WTC11 (cell line): ENCODE measurements around the gene RASL10A. TPM values are rescaled to one million over a fixed set of nuclear protein-coding genes. Genes with fewer than 3 reads are reported as not detected.

Experiments
- ATAC-seq: fragments of 200-7000 bp; cut with Tn5 transposase; 2 replicates; pipeline ENCODE4 v1.10.0; 2021; ENCODE audit warnings: mild to moderate bottlenecking, moderate library complexity
- CTCF ChIA-PET: fragments of 300-600 bp; sonication (Branson Sonifier 250); formaldehyde crosslinking; loops from one replicate; lab custom pipeline; 2021; ENCODE audit warnings: antibody characterized with exemption; lab: Charles Lee
- POLR2A ChIA-PET: fragments of 350-600 bp; sonication (Branson Sonifier 250); formaldehyde crosslinking; loops from one replicate; lab custom pipeline; 2021; ENCODE audit warnings: antibody characterized with exemption; lab: Charles Lee
- DNase-seq: peaks from one replicate; pipeline ENCODE4 v3.0.0; 2021; ENCODE audit warnings: low spot score
- H3K27ac Mint-ChIP-seq: 2 replicates; pipeline ENCODE4 v1.8.0; 2021; ENCODE audit warnings: mixed read lengths
- H3K27me3 Mint-ChIP-seq: 2 replicates; pipeline ENCODE4 v1.8.0; 2021; ENCODE audit warnings: low read depth, mild to moderate bottlenecking, moderate library complexity, mixed read lengths
- H3K36me3 Mint-ChIP-seq: 2 replicates; pipeline ENCODE4 v1.8.0; 2021; ENCODE audit warnings: mixed read lengths
- H3K4me1 Mint-ChIP-seq: 2 replicates; pipeline ENCODE4 v1.8.0; 2022; ENCODE audit warnings: mixed read lengths
- H3K4me3 Mint-ChIP-seq: 2 replicates; pipeline ENCODE4 v1.8.0; 2021; ENCODE audit warnings: mild to moderate bottlenecking, moderate library complexity, mixed read lengths
- H3K9me3 Mint-ChIP-seq: 2 replicates; pipeline ENCODE4 v1.8.0; 2021; ENCODE audit warnings: mixed read lengths
- ATF1 ChIP-seq: sonication (generic); formaldehyde crosslinking; IDR thresholded peaks from 2 replicates; pipeline ENCODE4 v1.8.1; 2023; ENCODE audit warnings: mild to moderate bottlenecking, moderate library complexity, missing genetic modification reagents
- CBFB ChIP-seq: sonication (generic); formaldehyde crosslinking; IDR thresholded peaks from 2 replicates; pipeline ENCODE4 v1.8.1; 2022; ENCODE audit warnings: mild to moderate bottlenecking, low read depth, missing genetic modification reagents
- CREB1 ChIP-seq: sonication (generic); formaldehyde crosslinking; IDR thresholded peaks from 2 replicates; pipeline ENCODE4 v1.8.0; 2023; ENCODE audit warnings: mild to moderate bottlenecking, missing genetic modification reagents
- GTF2I ChIP-seq: fragments of 250-450 bp; sonication (Bioruptor Pico); conservative IDR thresholded peaks from 2 replicates; pipeline ENCODE4 v1.4.0; 2021; ENCODE audit warnings: mild to moderate bottlenecking
- NR3C1 ChIP-seq: sonication (generic); formaldehyde crosslinking; conservative IDR thresholded peaks from 2 replicates; pipeline ENCODE4 v1.8.1; 2023; ENCODE audit warnings: low read depth, mild to moderate bottlenecking, missing genetic modification reagents
- OVOL2 ChIP-seq: fragments of 250-450 bp; sonication (Bioruptor Pico); IDR thresholded peaks from 2 replicates; pipeline ENCODE4 v1.9.0; 2021; ENCODE audit warnings: mild to moderate bottlenecking, borderline replicate concordance
- SP1 ChIP-seq: sonication (generic); formaldehyde crosslinking; conservative IDR thresholded peaks from 2 replicates; pipeline ENCODE4 v1.8.1; 2022; ENCODE audit warnings: missing genetic modification reagents
- ZNF416 ChIP-seq: fragments of 250-450 bp; sonication (Bioruptor Pico); IDR thresholded peaks from 2 replicates; pipeline ENCODE4 v1.9.0; 2021; ENCODE audit warnings: mild to moderate bottlenecking, inconsistent platforms
- total RNA-seq: library from RNA; stranded (reverse); gene quantifications from 3 replicates; pipeline ENCODE4 v1.2.3, GENCODE V29; 2021
- TF ChIP-seq, protein P1 (sequence below): sonication (generic); formaldehyde crosslinking; IDR thresholded peaks from 2 replicates; pipeline ENCODE4 v1.8.0; 2022; ENCODE audit warnings: mild to moderate bottlenecking, missing genetic modification reagents
- TF ChIP-seq, protein P2 (sequence below): sonication (generic); formaldehyde crosslinking; IDR thresholded peaks from 2 replicates; pipeline ENCODE4 v1.8.1; 2023; ENCODE audit warnings: mild to moderate bottlenecking, missing genetic modification reagents
- TF ChIP-seq, protein P3 (sequence below): sonication (generic); formaldehyde crosslinking; IDR thresholded peaks from 2 replicates; pipeline ENCODE4 v1.8.0; 2023; ENCODE audit warnings: missing genetic modification reagents
- TF ChIP-seq, protein P4 (sequence below): fragments of 250-450 bp; sonication (Bioruptor Pico); IDR thresholded peaks from 2 replicates; pipeline ENCODE4 v1.9.0; 2021; ENCODE audit warnings: mild to moderate bottlenecking, borderline replicate concordance
- TF ChIP-seq, protein P5 (sequence below): sonication (generic); formaldehyde crosslinking; IDR thresholded peaks from 2 replicates; pipeline ENCODE4 v1.8.1; 2023; ENCODE audit warnings: mild to moderate bottlenecking, moderate library complexity, missing genetic modification reagents
- TF ChIP-seq, protein P6 (sequence below): sonication (generic); formaldehyde crosslinking; IDR thresholded peaks from 2 replicates; pipeline ENCODE4 v1.8.0; 2022; ENCODE audit warnings: mild to moderate bottlenecking, missing genetic modification reagents
- TF ChIP-seq, protein P7 (sequence below): sonication (generic); formaldehyde crosslinking; IDR thresholded peaks from 2 replicates; pipeline ENCODE4 v1.8.1; 2022; ENCODE audit warnings: low read depth, missing genetic modification reagents, borderline replicate concordance

Gene RASL10A
- total RNA-seq, 1 experiment from 2014 or later, result 1.6 TPM

DNA sequence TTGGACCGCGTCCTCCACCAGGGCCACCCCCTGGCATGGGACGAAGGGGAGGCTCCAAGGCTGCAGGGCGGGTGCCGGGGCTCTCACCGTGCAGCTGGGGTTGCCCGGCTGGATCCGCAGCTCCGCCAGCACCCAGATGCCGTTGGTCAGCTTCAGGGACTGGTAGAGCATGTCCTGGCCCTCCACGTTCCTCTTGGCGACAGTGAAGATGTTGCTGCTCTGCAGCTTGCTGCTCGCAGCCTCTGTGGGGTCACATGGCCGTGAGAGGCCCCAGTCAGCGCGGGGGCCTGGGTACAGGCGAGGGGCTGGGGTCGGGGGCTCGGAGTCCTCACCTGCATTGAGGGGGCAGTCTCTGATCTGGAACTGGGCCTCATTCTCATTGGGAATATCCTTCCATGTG lies 14.8 kb upstream of the RASL10A start (continued):
- TF ChIP-seq ZNF416 (CRISPR knock-in tag), result no peak

DNA sequence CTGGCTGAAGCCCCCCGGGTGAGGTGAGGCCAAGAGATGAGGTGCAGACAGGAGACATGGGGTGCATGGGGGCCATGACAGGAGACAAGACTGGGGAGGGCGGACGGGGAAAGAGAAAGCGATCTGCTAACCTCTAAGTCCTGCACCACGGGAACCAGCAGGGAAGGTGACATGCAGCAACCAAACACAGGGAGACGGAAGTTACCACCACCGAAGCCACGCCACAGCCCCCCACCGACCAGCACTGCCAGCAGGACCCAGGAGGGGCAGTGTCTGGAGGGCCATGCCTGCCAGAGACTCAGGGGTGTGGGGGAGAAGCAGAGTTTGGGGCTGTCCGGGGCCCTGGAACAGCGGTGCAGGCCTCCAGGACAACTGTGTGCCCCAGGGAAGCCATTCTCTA lies 14.1 kb upstream of the RASL10A start:
- TF ChIP-seq, protein P1, sequence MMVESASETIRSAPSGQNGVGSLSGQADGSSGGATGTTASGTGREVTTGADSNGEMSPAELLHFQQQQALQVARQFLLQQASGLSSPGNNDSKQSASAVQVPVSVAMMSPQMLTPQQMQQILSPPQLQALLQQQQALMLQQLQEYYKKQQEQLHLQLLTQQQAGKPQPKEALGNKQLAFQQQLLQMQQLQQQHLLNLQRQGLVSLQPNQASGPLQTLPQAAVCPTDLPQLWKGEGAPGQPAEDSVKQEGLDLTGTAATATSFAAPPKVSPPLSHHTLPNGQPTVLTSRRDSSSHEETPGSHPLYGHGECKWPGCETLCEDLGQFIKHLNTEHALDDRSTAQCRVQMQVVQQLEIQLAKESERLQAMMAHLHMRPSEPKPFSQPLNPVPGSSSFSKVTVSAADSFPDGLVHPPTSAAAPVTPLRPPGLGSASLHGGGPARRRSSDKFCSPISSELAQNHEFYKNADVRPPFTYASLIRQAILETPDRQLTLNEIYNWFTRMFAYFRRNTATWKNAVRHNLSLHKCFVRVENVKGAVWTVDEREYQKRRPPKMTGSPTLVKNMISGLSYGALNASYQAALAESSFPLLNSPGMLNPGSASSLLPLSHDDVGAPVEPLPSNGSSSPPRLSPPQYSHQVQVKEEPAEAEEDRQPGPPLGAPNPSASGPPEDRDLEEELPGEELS (CRISPR knock-in tag), result no peak
- no peak for TF ChIP-seq SP1 (CRISPR knock-in tag)
- Mint-ChIP-seq H3K4me1 (no peaks in the 10 kb centered on the region), H3K36me3 (peaks cover 7% of the 10 kb centered on the region; the same call in 1 of the 2 replicates), H3K9me3 (no peaks in the 10 kb centered on the region), H3K27me3 (no peaks in the 10 kb centered on the region), H3K4me3 (no peak overlapping the region), H3K27ac (peak overlapping the region; percentile 66)
- no peak for ATAC-seq
- no peak for DNase-seq
- CTCF ChIA-PET, result no interaction called here
- POLR2A ChIA-PET, result no interaction called here

DNA sequence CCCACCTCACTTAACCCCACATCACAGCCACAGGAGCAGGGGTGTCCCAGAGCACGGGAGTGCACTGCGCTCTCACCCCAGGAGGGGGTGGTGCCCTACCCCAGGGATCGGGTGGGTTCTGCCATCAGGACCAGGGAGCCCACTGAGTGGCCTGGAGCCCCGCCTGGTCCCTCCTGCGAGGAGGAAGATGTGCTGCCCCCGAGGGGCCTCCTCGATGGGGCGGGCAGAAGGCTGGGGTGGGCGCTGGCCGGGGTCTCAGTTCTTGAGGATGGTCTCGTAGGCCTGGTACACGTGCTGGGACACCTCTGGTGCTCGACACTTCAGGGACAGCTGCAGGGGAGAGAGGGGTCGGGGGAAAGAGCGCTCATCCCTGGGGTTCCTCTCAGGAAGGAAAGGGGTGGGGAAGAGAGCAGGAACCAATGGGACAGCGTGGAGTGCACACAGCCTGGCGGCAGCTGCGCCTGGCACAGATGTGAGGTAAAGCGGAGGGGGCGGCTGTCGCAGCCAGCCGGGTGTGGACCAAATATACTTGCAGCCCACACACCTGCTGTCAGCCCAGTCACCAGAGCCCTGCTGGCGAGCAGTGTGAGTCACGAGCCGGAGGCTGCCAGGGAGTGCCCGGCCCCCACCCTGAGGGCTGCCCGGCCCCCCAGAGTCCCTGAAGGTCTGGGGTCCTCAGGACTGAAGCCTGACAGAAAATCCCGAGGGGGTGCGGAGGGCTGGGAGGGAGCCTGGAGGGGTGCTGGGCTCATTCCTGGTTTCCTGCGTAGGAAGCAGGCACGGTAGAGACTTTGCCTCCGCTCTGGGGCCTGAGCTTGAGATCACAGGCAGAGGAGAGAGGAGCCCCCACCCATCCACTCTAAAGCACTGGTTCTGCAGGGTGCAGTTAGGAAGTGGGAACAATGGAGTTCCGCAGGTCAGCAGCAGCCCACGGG lies 13.3 kb upstream of the RASL10A start:
- ChIA-PET POLR2A (interaction anchor here (0.5 kb wide), 1 partner anchor 1879 kb away, joined by 6 read pairs; no protein-coding TSS in a partner anchor), CTCF (interaction anchor here (0.8 to 2.5 kb wide), 5 partner anchors 8 to 175 kb away, joined by 3 to 7 read pairs (median 3); no protein-coding TSS in a partner anchor)
- Mint-ChIP-seq H3K27ac (peak overlapping the region; percentile 66), H3K27me3 (no peaks in the 10 kb centered on the region), H3K36me3 (peaks cover 7% of the 10 kb centered on the region; the same call in 1 of the 2 replicates), H3K9me3 (no peaks in the 10 kb centered on the region), H3K4me3 (no peak overlapping the region), H3K4me1 (no peaks in the 10 kb centered on the region)
- DNase-seq (no peak), ATAC-seq (no peak)
- TF ChIP-seq, protein P2, sequence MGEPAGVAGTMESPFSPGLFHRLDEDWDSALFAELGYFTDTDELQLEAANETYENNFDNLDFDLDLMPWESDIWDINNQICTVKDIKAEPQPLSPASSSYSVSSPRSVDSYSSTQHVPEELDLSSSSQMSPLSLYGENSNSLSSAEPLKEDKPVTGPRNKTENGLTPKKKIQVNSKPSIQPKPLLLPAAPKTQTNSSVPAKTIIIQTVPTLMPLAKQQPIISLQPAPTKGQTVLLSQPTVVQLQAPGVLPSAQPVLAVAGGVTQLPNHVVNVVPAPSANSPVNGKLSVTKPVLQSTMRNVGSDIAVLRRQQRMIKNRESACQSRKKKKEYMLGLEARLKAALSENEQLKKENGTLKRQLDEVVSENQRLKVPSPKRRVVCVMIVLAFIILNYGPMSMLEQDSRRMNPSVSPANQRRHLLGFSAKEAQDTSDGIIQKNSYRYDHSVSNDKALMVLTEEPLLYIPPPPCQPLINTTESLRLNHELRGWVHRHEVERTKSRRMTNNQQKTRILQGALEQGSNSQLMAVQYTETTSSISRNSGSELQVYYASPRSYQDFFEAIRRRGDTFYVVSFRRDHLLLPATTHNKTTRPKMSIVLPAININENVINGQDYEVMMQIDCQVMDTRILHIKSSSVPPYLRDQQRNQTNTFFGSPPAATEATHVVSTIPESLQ (CRISPR knock-in tag), result no peak
- no peak for TF ChIP-seq CBFB (CRISPR knock-in tag)
- TF ChIP-seq, protein P3, sequence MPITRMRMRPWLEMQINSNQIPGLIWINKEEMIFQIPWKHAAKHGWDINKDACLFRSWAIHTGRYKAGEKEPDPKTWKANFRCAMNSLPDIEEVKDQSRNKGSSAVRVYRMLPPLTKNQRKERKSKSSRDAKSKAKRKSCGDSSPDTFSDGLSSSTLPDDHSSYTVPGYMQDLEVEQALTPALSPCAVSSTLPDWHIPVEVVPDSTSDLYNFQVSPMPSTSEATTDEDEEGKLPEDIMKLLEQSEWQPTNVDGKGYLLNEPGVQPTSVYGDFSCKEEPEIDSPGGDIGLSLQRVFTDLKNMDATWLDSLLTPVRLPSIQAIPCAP, result no peak
- TF ChIP-seq CREB1 (CRISPR knock-in tag), result no peak
- TF ChIP-seq GTF2I (CRISPR knock-in tag), result no peak
- TF ChIP-seq OVOL2 (CRISPR knock-in tag), result no peak
- no peak for TF ChIP-seq ZNF416 (CRISPR knock-in tag)
- TF ChIP-seq, protein P4, sequence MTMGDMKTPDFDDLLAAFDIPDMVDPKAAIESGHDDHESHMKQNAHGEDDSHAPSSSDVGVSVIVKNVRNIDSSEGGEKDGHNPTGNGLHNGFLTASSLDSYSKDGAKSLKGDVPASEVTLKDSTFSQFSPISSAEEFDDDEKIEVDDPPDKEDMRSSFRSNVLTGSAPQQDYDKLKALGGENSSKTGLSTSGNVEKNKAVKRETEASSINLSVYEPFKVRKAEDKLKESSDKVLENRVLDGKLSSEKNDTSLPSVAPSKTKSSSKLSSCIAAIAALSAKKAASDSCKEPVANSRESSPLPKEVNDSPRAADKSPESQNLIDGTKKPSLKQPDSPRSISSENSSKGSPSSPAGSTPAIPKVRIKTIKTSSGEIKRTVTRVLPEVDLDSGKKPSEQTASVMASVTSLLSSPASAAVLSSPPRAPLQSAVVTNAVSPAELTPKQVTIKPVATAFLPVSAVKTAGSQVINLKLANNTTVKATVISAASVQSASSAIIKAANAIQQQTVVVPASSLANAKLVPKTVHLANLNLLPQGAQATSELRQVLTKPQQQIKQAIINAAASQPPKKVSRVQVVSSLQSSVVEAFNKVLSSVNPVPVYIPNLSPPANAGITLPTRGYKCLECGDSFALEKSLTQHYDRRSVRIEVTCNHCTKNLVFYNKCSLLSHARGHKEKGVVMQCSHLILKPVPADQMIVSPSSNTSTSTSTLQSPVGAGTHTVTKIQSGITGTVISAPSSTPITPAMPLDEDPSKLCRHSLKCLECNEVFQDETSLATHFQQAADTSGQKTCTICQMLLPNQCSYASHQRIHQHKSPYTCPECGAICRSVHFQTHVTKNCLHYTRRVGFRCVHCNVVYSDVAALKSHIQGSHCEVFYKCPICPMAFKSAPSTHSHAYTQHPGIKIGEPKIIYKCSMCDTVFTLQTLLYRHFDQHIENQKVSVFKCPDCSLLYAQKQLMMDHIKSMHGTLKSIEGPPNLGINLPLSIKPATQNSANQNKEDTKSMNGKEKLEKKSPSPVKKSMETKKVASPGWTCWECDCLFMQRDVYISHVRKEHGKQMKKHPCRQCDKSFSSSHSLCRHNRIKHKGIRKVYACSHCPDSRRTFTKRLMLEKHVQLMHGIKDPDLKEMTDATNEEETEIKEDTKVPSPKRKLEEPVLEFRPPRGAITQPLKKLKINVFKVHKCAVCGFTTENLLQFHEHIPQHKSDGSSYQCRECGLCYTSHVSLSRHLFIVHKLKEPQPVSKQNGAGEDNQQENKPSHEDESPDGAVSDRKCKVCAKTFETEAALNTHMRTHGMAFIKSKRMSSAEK, result no peak
- TF ChIP-seq, protein P5, sequence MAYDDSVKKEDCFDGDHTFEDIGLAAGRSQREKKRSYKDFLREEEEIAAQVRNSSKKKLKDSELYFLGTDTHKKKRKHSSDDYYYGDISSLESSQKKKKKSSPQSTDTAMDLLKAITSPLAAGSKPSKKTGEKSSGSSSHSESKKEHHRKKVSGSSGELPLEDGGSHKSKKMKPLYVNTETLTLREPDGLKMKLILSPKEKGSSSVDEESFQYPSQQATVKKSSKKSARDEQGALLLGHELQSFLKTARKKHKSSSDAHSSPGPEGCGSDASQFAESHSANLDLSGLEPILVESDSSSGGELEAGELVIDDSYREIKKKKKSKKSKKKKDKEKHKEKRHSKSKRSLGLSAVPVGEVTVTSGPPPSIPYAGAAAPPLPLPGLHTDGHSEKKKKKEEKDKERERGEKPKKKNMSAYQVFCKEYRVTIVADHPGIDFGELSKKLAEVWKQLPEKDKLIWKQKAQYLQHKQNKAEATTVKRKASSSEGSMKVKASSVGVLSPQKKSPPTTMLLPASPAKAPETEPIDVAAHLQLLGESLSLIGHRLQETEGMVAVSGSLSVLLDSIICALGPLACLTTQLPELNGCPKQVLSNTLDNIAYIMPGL (CRISPR knock-in tag), result no peak
- no peak for TF ChIP-seq NR3C1
- TF ChIP-seq, protein P6, sequence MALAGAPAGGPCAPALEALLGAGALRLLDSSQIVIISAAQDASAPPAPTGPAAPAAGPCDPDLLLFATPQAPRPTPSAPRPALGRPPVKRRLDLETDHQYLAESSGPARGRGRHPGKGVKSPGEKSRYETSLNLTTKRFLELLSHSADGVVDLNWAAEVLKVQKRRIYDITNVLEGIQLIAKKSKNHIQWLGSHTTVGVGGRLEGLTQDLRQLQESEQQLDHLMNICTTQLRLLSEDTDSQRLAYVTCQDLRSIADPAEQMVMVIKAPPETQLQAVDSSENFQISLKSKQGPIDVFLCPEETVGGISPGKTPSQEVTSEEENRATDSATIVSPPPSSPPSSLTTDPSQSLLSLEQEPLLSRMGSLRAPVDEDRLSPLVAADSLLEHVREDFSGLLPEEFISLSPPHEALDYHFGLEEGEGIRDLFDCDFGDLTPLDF (CRISPR knock-in tag), result no peak
- no peak for TF ChIP-seq ATF1
- TF ChIP-seq, protein P7, sequence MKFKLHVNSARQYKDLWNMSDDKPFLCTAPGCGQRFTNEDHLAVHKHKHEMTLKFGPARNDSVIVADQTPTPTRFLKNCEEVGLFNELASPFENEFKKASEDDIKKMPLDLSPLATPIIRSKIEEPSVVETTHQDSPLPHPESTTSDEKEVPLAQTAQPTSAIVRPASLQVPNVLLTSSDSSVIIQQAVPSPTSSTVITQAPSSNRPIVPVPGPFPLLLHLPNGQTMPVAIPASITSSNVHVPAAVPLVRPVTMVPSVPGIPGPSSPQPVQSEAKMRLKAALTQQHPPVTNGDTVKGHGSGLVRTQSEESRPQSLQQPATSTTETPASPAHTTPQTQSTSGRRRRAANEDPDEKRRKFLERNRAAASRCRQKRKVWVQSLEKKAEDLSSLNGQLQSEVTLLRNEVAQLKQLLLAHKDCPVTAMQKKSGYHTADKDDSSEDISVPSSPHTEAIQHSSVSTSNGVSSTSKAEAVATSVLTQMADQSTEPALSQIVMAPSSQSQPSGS (CRISPR knock-in tag), result no peak
